GM15510 (cell line): ENCODE measurements around the gene HIGD1A.

ENCODE experiments used
- POLR2A ChIP-seq: IDR thresholded peaks from 3 replicates; pipeline ENCODE4 v1.6.1; 2011; ENCODE audit warnings: borderline replicate concordance; ENCODE audit not compliant: insufficient read length; ENCODE audit errors: extremely low read depth

Gene HIGD1A

GRCh38 chr3:42755681-42756578 is 48.4 kb downstream of the HIGD1A start:
- TF ChIP-seq POLR2A: no peak

- TF ChIP-seq POLR2A: no peak
These were observed 50.5 kb downstream of the HIGD1A start for GRCh38 chr3:42753757-42754156.

GRCh38 chr3:42752961-42753360 is 51.3 kb downstream of the HIGD1A start:
- no peak for TF ChIP-seq POLR2A

GRCh38 chr3:42752441-42752840 is 51.8 kb downstream of the HIGD1A start:
- no peak for TF ChIP-seq POLR2A

- TF ChIP-seq POLR2A: no peak
These were observed 52.7 kb downstream of the HIGD1A start for GRCh38 chr3:42751609-42752008.

- TF ChIP-seq POLR2A: no peak
These were observed 53.5 kb downstream of the HIGD1A start for GRCh38 chr3:42750834-42751233.

GRCh38 chr3:42749753-42750231 is 54.5 kb downstream of the HIGD1A start:
- TF ChIP-seq POLR2A: no peak

GRCh38 chr3:42749025-42749752 is 55.1 kb downstream of the HIGD1A start:
- no peak for TF ChIP-seq POLR2A

GRCh38 chr3:42747581-42747980 is 56.7 kb downstream of the HIGD1A start:
- no peak for TF ChIP-seq POLR2A

GRCh38 chr3:42746455-42747450 is 57.5 kb downstream of the HIGD1A start:
- no peak for TF ChIP-seq POLR2A

GRCh38 chr3:42745776-42746454 is 58.4 kb downstream of the HIGD1A start:
- no peak for TF ChIP-seq POLR2A

- TF ChIP-seq POLR2A: no peak
These were observed 59.0 kb downstream of the HIGD1A start for GRCh38 chr3:42745291-42745745.

- TF ChIP-seq POLR2A: no peak
These were observed 60.9 kb downstream of the HIGD1A start for GRCh38 chr3:42743204-42743995.

GRCh38 chr3:42742688-42743087 is 61.6 kb downstream of the HIGD1A start:
- no peak for TF ChIP-seq POLR2A

GRCh38 chr3:42742259-42742658 is 62.0 kb downstream of the HIGD1A start:
- no peak for TF ChIP-seq POLR2A
